ENCODE measurements around the gene SEMA5B.

GRCh38 chr3:123066896-123067688 lies 39.5 kb upstream of the SEMA5B start, which contains the start of gene PDIA5:
- TF ChIP-seq EP300 (IDR thresholded peaks at IDR 0.05; ENCODE audit: borderline replicate concordance): no peak
- peak; percentile 56; the same call in 1 of the 2 replicates for TF ChIP-seq TAF1 (IDR thresholded peaks at IDR 0.05; ENCODE audit: low read depth)
- peak; percentile 99 for TF ChIP-seq MAX (IDR thresholded peaks at IDR 0.05)
- no peak for TF ChIP-seq REST (IDR thresholded peaks at IDR 0.05; ENCODE audit: low read depth)
- TF ChIP-seq USF1 (IDR thresholded peaks at IDR 0.05): peak; percentile 84
- no peak for TF ChIP-seq CEBPB (IDR thresholded peaks at IDR 0.05)
- TF ChIP-seq ZBTB7A (IDR thresholded peaks at IDR 0.05; ENCODE audit: low read depth): no peak

Measured in Ishikawa (cell line).